GM12878 (cell line): ENCODE measurements around the gene SALL3. TPM values are rescaled to one million over a fixed set of nuclear protein-coding genes. Genes with fewer than 3 reads are reported as not detected.

Experiments
- ATAC-seq: fragments of 200-7000 bp; cut with Tn5 transposase; 3 replicates; pipeline ENCODE4 v1.9.1; 2020; ENCODE audit warnings: mild to moderate bottlenecking, moderate library complexity
- BruUV-seq: library from RNA; stranded (reverse); fragments of 400-500 nt; replicated peaks from 2 replicates; lab custom pipeline; 2021; lab: Mats Ljungman, UMichigan
- CTCF ChIA-PET: fragments of 300-600 bp; sonication (Branson Sonifier 250); formaldehyde crosslinking; extraction: SDS; loops from one replicate; lab custom pipeline; 2021; ENCODE audit warnings: inconsistent platforms; lab: Yijun Ruan, JAX
- POLR2A ChIA-PET: fragments of 350-600 bp; formaldehyde crosslinking; extraction: SDS; loops from one replicate; lab custom pipeline; 2021; ENCODE audit warnings: inconsistent platforms; lab: Charles Lee
- RAD21 ChIA-PET: fragments of 300-600 bp; sonication (Branson Sonifier 250); formaldehyde crosslinking; loops from one replicate; lab custom pipeline; 2023; ENCODE audit warnings: antibody characterized with exemption; ENCODE audit not compliant: unreplicated experiment; lab: Charles Lee
- SMC1A ChIA-PET: fragments of 300-600 bp; sonication (Branson Sonifier 250); formaldehyde crosslinking; loops from one replicate; lab custom pipeline; 2023; ENCODE audit not compliant: unreplicated experiment, uncharacterized antibody; lab: Charles Lee
- DNase-seq: peaks from one replicate; pipeline ENCODE4 v3.0.0-alpha.2; 2011; ENCODE audit warnings: low read depth, low spot score
- FAIRE-seq: peaks from 3 replicates; lab custom pipeline; 2011; peaks lifted over from hg19 to GRCh38; lab: Jason Lieb, UNC
- H2AFZ ChIP-seq: 2 replicates; pipeline ENCODE4 v1.6.0; 2011; ENCODE audit warnings: low read depth, low read length, control low read depth; ENCODE audit not compliant: control insufficient read depth
- H3K27ac ChIP-seq: 2 replicates; pipeline ENCODE4 v1.5.1; 2011; ENCODE audit warnings: control low read depth; ENCODE audit not compliant: control insufficient read depth, insufficient read depth
- H3K27me3 ChIP-seq, 2 experiments: replicated peaks in 1 of 2; 2 replicates each; pipeline versions ENCODE4 v1.6.0 to v1.6.1; 2011; ENCODE audit warnings: low read length in 1 of 2; ENCODE audit not compliant: control insufficient read depth in 2 of 2, insufficient read depth in 2 of 2
- H3K36me3 ChIP-seq, 2 experiments: 2 replicates each; pipeline ENCODE4 v1.5.1; 2011; ENCODE audit warnings: low read length in 1 of 2; ENCODE audit not compliant: control insufficient read depth in 2 of 2, insufficient read depth in 2 of 2
- H3K4me1 ChIP-seq: 2 replicates; pipeline ENCODE4 v1.6.1; 2011; ENCODE audit warnings: mild to moderate bottlenecking, low read length, moderate library complexity, mixed read lengths; ENCODE audit not compliant: control insufficient read depth, insufficient read depth
- H3K4me2 ChIP-seq: 2 replicates; pipeline ENCODE4 v1.6.0; 2011; ENCODE audit warnings: control low read depth; ENCODE audit not compliant: control insufficient read depth, insufficient read depth
- H3K4me3 ChIP-seq: fragments of 200-600 bp; sonication (generic); 2 replicates; pipeline ENCODE4 v1.5.1; 2016
- H3K79me2 ChIP-seq: 2 replicates; pipeline ENCODE4 v1.6.0; 2011; ENCODE audit warnings: low read length; ENCODE audit not compliant: control insufficient read depth, insufficient read depth
- H3K9ac ChIP-seq: 2 replicates; pipeline ENCODE4 v1.8.0; 2011; ENCODE audit warnings: low read length, control low read depth, mixed read lengths; ENCODE audit not compliant: control insufficient read depth, insufficient read depth
- H3K9me3 ChIP-seq: replicated peaks from 3 replicates; pipeline ENCODE4 v1.5.1; 2011; ENCODE audit warnings: mild to moderate bottlenecking, low read length; ENCODE audit not compliant: control insufficient read depth, insufficient read depth
- H4K20me1 ChIP-seq: 2 replicates; pipeline ENCODE4 v1.6.0; 2011; ENCODE audit not compliant: control insufficient read depth, insufficient read depth
- E4F1 ChIP-seq: fragments of 450-650 bp; IDR thresholded peaks from 2 replicates; pipeline ENCODE4 v1.6.1; 2018; ENCODE audit warnings: borderline replicate concordance, mild to moderate bottlenecking; ENCODE audit not compliant: partially characterized antibody
- EGR1 ChIP-seq, 2 experiments: IDR thresholded peaks; 1 replicate in 1 of 2; 2 replicates in 1 of 2; pipeline ENCODE4 v1.6.1; 2011 to 2012; ENCODE audit warnings: low read depth in 2 of 2, low read length in 2 of 2, borderline replicate concordance in 1 of 2, mild to moderate bottlenecking in 1 of 2, moderate library complexity in 1 of 2
- ELK1 ChIP-seq: IDR thresholded peaks from 2 replicates; pipeline ENCODE4 v1.6.1; 2012; ENCODE audit warnings: low read depth, low read length, improper control_type of control experiment
- HDGF ChIP-seq: fragments of 450-650 bp; IDR thresholded peaks from 2 replicates; pipeline ENCODE4 v1.6.1; 2016; ENCODE audit warnings: antibody characterized with exemption
- MTA3 ChIP-seq: IDR thresholded peaks from 2 replicates; pipeline ENCODE4 v1.6.1; 2012; ENCODE audit warnings: low read length, inconsistent platforms, borderline replicate concordance
- POLR2A ChIP-seq: IDR thresholded peaks from 2 replicates; pipeline ENCODE4 v1.6.1; 2011; ENCODE audit warnings: low read depth, mild to moderate bottlenecking, low read length
- POLR2AphosphoS2 ChIP-seq: IDR thresholded peaks from 2 replicates; pipeline ENCODE4 v1.6.1; 2011; ENCODE audit warnings: low read depth, mild to moderate bottlenecking, low read length, improper control_type of control experiment, moderate library complexity
- ZBED1 ChIP-seq: IDR thresholded peaks from 2 replicates; pipeline ENCODE4 v1.6.1; 2016; ENCODE audit warnings: borderline replicate concordance
- WGBS: methylation state at CpG from one replicate; pipeline ENCODE4 v1.1.6; 2016; ENCODE audit warnings: low lambda C conversion rate; ENCODE audit not compliant: insufficient replicate concordance, insufficient coverage; ENCODE audit errors: missing lambda C conversion rate; 5-methylcytosine and 5-hydroxymethylcytosine counted together
- in situ Hi-C: fragments of 300-500 bp; cut with MboI; formaldehyde crosslinking; loops from 9 replicates; pipeline ENCODE4 v1.14.3; 2018; ENCODE audit warnings: mixed read lengths
- intact Hi-C: fragments of 100-400 bp; cut with micrococcal nuclease; formaldehyde crosslinking; loops from one replicate; pipeline ENCODE4 v1.14.2; 2022; ENCODE audit not compliant: unreplicated experiment
- polyA plus RNA-seq, 11 experiments: library from polyadenylated mRNA; depleted of rRNA in 4 of 11; unstranded in 6 of 11; stranded (reverse) in 5 of 11; fragments of >200 nt; fragmentation: Nextera tagmentation in 4 of 11; fragmentation: Illumina TruSeq in 1 of 11; extraction: Ambion mirVana in 4 of 11; extraction: Trizol in 1 of 11; gene quantifications; 1 replicate in 1 of 11; 2 replicates in 10 of 11; pipeline versions ENCODE4 v1.2.1 to v1.2.3, GENCODE V29; 2011 to 2016; ENCODE audit warnings: inconsistent platforms in 2 of 11, missing spikeins in 2 of 11, low read depth in 1 of 11
- total RNA-seq, 4 experiments: library from RNA; depleted of rRNA in 3 of 4; stranded (reverse); fragments of >200 nt in 3 of 4; fragmentation: Illumina TruSeq in 1 of 4; extraction: Trizol in 1 of 4; gene quantifications; 2 replicates each; pipeline versions ENCODE4 v1.2.1 to v1.2.3, GENCODE V29; 2013 to 2021

Gene SALL3
- total and polyA plus RNA-seq, 10 of the 15 experiments (the other 5 are each of a cell fraction or from before 2014, with no cell fraction given): 0.01 to 0.10 (median 0.07) TPM; not detected in 7

DNA sequence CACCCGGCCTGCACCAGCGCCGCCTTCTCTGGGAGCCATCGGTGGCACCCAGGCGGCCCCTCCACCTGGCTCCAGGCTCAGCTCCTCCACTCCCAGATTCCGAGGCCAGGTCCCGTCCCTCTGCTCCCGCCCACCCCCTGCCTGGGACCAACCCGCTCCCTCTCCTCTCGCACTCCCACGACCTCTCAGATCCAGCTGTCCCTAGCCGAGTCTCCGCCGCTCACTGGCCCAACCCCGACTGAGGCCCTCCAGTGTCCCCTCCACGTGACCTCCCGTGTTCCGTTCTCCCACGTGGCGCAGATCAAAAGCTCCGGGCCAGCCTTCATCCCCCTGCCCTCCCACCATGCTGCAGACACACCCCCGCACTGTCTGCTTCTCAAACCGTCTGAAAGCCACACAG is 14.4 kb upstream of the SALL3 start:
- intact Hi-C loops (no loop called here), in situ Hi-C loops (loop anchor here (25.0 kb wide), 1 partner anchor 428 kb away; no protein-coding TSS in a partner anchor)
- Histone ChIP-seq H4K20me1 (no peaks in the 10 kb centered on the region), H3K4me2 (no peak overlapping the region), H3K79me2 (no peaks in the 10 kb centered on the region), H3K4me3 (no peak overlapping the region), H2AFZ (no peak overlapping the region), H3K9ac (no peak overlapping the region), H3K4me1 (no peaks in the 10 kb centered on the region), H3K27me3 (no peaks in the 10 kb centered on the region), H3K9me3 (no peaks in the 10 kb centered on the region; the same call in 2 of the 3 replicates), H3K27ac (no peak overlapping the region), H3K36me3 (no peaks in the 10 kb centered on the region)
- SMC1A ChIA-PET: no interaction called here
- DNase-seq: no peak
- no TSS peak for BruUV-seq
- POLR2A ChIA-PET: no interaction called here
- TF ChIP-seq ZBED1 (no peak), MTA3 (no peak), EGR1 (IDR thresholded peaks at IDR 0.05; ENCODE audit: borderline replicate concordance in 1 of 2, low read depth in 2 of 2, low read length in 2 of 2) (no peak), HDGF (no peak), E4F1 (no peak), POLR2A (no peak), ELK1 (no peak), POLR2AphosphoS2 (no peak)
- RAD21 ChIA-PET: no interaction called here
- no peak for FAIRE-seq
- no peak for ATAC-seq
- WGBS: 46% methylated on average over 13 of the region's 23 CpGs
- CTCF ChIA-PET: no interaction called here
